ENCODE data around the gene NOL4L.

DNA sequence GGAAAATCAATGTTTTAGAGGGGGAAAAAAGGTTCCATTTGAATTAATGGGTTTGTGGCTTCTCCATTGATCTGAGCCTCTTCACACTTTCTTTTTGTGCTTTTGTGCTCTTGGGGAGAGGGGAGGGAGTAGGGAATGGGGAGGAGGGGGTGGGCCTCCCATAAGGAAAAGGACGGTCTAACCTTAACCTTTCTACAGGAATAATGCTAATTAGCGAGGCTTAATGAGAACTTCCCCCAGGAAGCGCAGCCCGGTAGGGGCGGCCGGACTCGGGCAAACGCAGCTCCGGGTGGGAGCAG lies 103.0 kb downstream of the NOL4L start:
- TF ChIP-seq EZH2 (IDR thresholded peaks at IDR 0.05; ENCODE audit: borderline replicate concordance, low read length) (no peak), CTCF (IDR thresholded peaks at IDR 0.05; ENCODE audit: low read length) (no peak)
